HepG2 (cell line): Measurements from ENCODE around the gene HECTD2. TPM values are rescaled to one million over a fixed set of nuclear protein-coding genes. Genes with fewer than 3 reads are reported as not detected.

ENCODE experiments used
- FOXA3 ChIP-seq: IDR thresholded peaks from 2 replicates; pipeline ENCODE4 v1.6.1; 2016; ENCODE audit warnings: missing genetic modification reagents, missing compliant biosample characterization
- FUBP1 ChIP-seq: sonication (generic); formaldehyde crosslinking; IDR thresholded peaks from 2 replicates; pipeline ENCODE4 v1.5.1; 2020; ENCODE audit warnings: missing genetic modification reagents, mild to moderate bottlenecking, borderline replicate concordance
- GFI1 ChIP-seq: sonication (generic); formaldehyde crosslinking; IDR thresholded peaks from 2 replicates; pipeline ENCODE4 v1.5.0; 2020; ENCODE audit warnings: missing genetic modification reagents, mild to moderate bottlenecking, borderline replicate concordance
- MED8 ChIP-seq: sonication (generic); formaldehyde crosslinking; IDR thresholded peaks from 2 replicates; pipeline ENCODE4 v1.8.1; 2023; ENCODE audit warnings: mild to moderate bottlenecking, missing genetic modification reagents; ENCODE audit not compliant: insufficient replicate concordance
- PTBP1 ChIP-seq: fragments of 200-400 bp; formaldehyde crosslinking; IDR thresholded peaks from 2 replicates; pipeline ENCODE4 v1.6.1; 2018; ENCODE audit warnings: low read length, low read depth; ENCODE audit not compliant: poor library complexity, severe bottlenecking
- RFX3 ChIP-seq: IDR thresholded peaks from 2 replicates; pipeline ENCODE4 v1.6.1; 2016; ENCODE audit warnings: missing biosample characterization, missing genetic modification reagents
- SMARCC2 ChIP-seq: fragments of 450-650 bp; IDR thresholded peaks from 2 replicates; pipeline ENCODE4 v1.6.1; 2017; ENCODE audit warnings: antibody characterized with exemption, mild to moderate bottlenecking
- SRSF1 ChIP-seq: fragments of 200-400 bp; formaldehyde crosslinking; optimal IDR thresholded peaks from 2 replicates; pipeline ENCODE3; 2017; ENCODE audit warnings: mild to moderate bottlenecking, low read depth, low read length, moderate library complexity
- SRSF4 ChIP-seq: fragments of 200-400 bp; formaldehyde crosslinking; IDR thresholded peaks from one replicate; pipeline ENCODE4 v1.6.1; 2018; ENCODE audit warnings: mild to moderate bottlenecking, low read depth, low read length, moderate library complexity; ENCODE audit not compliant: poor library complexity, severe bottlenecking
- TFE3 ChIP-seq: IDR thresholded peaks from 2 replicates; pipeline ENCODE4 v1.6.1; 2016
- THAP8 ChIP-seq: sonication (generic); formaldehyde crosslinking; IDR thresholded peaks from 2 replicates; pipeline ENCODE4 v1.5.1; 2020; ENCODE audit warnings: missing genetic modification reagents, mild to moderate bottlenecking, borderline replicate concordance
- ZBTB4 ChIP-seq: sonication (generic); formaldehyde crosslinking; IDR thresholded peaks from 2 replicates; pipeline ENCODE4 v1.4.0; 2020; ENCODE audit warnings: missing genetic modification reagents, mild to moderate bottlenecking, borderline replicate concordance
- ZFX ChIP-seq: sonication (generic); formaldehyde crosslinking; IDR thresholded peaks from 2 replicates; pipeline ENCODE4 v1.4.0; 2020; ENCODE audit warnings: mild to moderate bottlenecking, low read depth, missing genetic modification reagents, moderate library complexity
- ZNF143 ChIP-seq: sonication (generic); formaldehyde crosslinking; IDR thresholded peaks from 2 replicates; pipeline ENCODE4 v1.4.0; 2020; ENCODE audit warnings: missing genetic modification reagents
- ZNF18 ChIP-seq: sonication (generic); formaldehyde crosslinking; IDR thresholded peaks from 2 replicates; pipeline ENCODE4 v1.8.0; 2022; ENCODE audit warnings: mild to moderate bottlenecking, missing genetic modification reagents; ENCODE audit not compliant: insufficient replicate concordance
- ZNF256 ChIP-seq: sonication (generic); formaldehyde crosslinking; conservative IDR thresholded peaks from 2 replicates; pipeline ENCODE4 v1.4.0; 2020; ENCODE audit warnings: missing genetic modification reagents
- ZNF501 ChIP-seq: sonication (generic); formaldehyde crosslinking; IDR thresholded peaks from 2 replicates; pipeline ENCODE4 v1.5.1; 2020; ENCODE audit warnings: mild to moderate bottlenecking, moderate library complexity, missing genetic modification reagents
- ZNF564 ChIP-seq: sonication (generic); formaldehyde crosslinking; IDR thresholded peaks from 2 replicates; pipeline ENCODE4 v1.8.1; 2023; ENCODE audit warnings: mild to moderate bottlenecking, missing genetic modification reagents
- polyA plus RNA-seq, 8 experiments: library from polyadenylated mRNA; depleted of rRNA in 3 of 8; stranded (reverse) in 7 of 8; unstranded in 1 of 8; fragments of >200 nt; fragmentation: Illumina TruSeq in 4 of 8; extraction: Trizol in 4 of 8; gene quantifications; 2 replicates each; pipeline versions ENCODE4 v1.2.1 to v1.2.3, GENCODE V29; 2011 to 2016; ENCODE audit warnings: low read depth in 4 of 8, missing spikeins in 1 of 8, mixed read lengths in 1 of 8; ENCODE audit not compliant: insufficient read depth in 1 of 8
- total RNA-seq, 5 experiments: library from RNA; depleted of rRNA; stranded (reverse); fragments of >200 nt; fragmentation: Illumina TruSeq; extraction: Trizol; gene quantifications; 2 replicates each; pipeline ENCODE4 v1.2.3, GENCODE V29; 2016; ENCODE audit warnings: low read depth in 1 of 5

The HECTD2 gene
- total and polyA plus RNA-seq, 2 of the 13 experiments (the other 11 are each of a cell fraction or from before 2014, with no cell fraction given), result 3.2 to 5.2 TPM

- TF ChIP-seq ZBTB4 (0 out of 2 replicates have a peak, but pooled peaks have one; percentile 34), FOXA3 (CRISPR knock-in tag) (peak; percentile 95), SRSF1 (no peak), MED8 (CRISPR knock-in tag) (no peak), GFI1 (CRISPR knock-in tag) (peak; percentile 96), ZNF564 (no peak), FUBP1 (no peak), PTBP1 (no peak), RFX3 (CRISPR knock-in tag) (no peak), THAP8 (no peak), TFE3 (CRISPR knock-in tag) (peak; percentile 69), SRSF4 (no peak), ZNF18 (CRISPR knock-in tag) (peak; percentile 90), SMARCC2 (no peak), ZFX (CRISPR knock-in tag) (no peak; the same call in 1 of the 2 replicates), ZNF143 (CRISPR knock-in tag) (peak; percentile 35; the same call in 1 of the 2 replicates), ZNF256 (CRISPR knock-in tag) (0 out of 2 replicates have a peak, but pooled peaks have one; percentile 58), ZNF501 (peak; percentile 82; the same call in 1 of the 2 replicates)
Observed at GRCh38 chr10:91556691-91557566, 146.8 kb downstream of the HECTD2 start (continued).
